Astrocyte (in vitro differentiated cells and primary cell): Measurements from ENCODE around the gene ABHD12. TPM values are rescaled to one million over a fixed set of nuclear protein-coding genes. Genes with fewer than 3 reads are reported as not detected.
A peak's percentile ranks its signal among the peaks of the same experiment; 100 is the strongest.

Experiments
- DNase-seq: peaks from one replicate; pipeline ENCODE4 v3.0.0-alpha.2; 2010; ENCODE audit warnings: low read depth
- FAIRE-seq: peaks from 2 replicates; lab custom pipeline; 2011; peaks lifted over from hg19 to GRCh38; lab: Jason Lieb, UNC
- H2AFZ ChIP-seq: 2 replicates; pipeline ENCODE4 v1.6.0; 2012; ENCODE audit warnings: low read depth, low read length, inconsistent platforms
- H3K27ac ChIP-seq: 2 replicates; pipeline ENCODE4 v1.5.1; 2011; ENCODE audit warnings: low read depth, low read length, inconsistent platforms
- H3K27me3 ChIP-seq: 2 replicates; pipeline ENCODE4 v1.6.0; 2011; ENCODE audit warnings: low read length, inconsistent platforms; ENCODE audit not compliant: insufficient read depth
- H3K36me3 ChIP-seq: 2 replicates; pipeline ENCODE4 v1.5.1; 2011; ENCODE audit warnings: low read length, inconsistent platforms; ENCODE audit not compliant: insufficient read depth
- H3K4me1 ChIP-seq: 2 replicates; pipeline ENCODE4 v1.5.1; 2011; ENCODE audit warnings: low read length, inconsistent platforms; ENCODE audit not compliant: insufficient read depth
- H3K4me2 ChIP-seq: 2 replicates; pipeline ENCODE4 v1.6.0; 2012; ENCODE audit warnings: low read length, inconsistent platforms
- H3K4me3 ChIP-seq: 2 replicates; pipeline ENCODE4 v1.5.1; 2011; ENCODE audit warnings: low read depth, mild to moderate bottlenecking, low read length, inconsistent platforms; ENCODE audit not compliant: insufficient read depth
- H3K79me2 ChIP-seq: 2 replicates; pipeline ENCODE4 v1.6.0; 2012; ENCODE audit warnings: mild to moderate bottlenecking, low read length, inconsistent platforms; ENCODE audit not compliant: insufficient read depth
- H3K9ac ChIP-seq: 2 replicates; pipeline ENCODE4 v1.6.0; 2012; ENCODE audit warnings: mild to moderate bottlenecking, low read length, inconsistent platforms
- H3K9me3 ChIP-seq: 2 replicates; pipeline ENCODE4 v1.5.1; 2012; ENCODE audit warnings: low read depth, mild to moderate bottlenecking, low read length, inconsistent platforms; ENCODE audit not compliant: insufficient read depth
- H4K20me1 ChIP-seq: 2 replicates; pipeline ENCODE4 v1.6.0; 2012; ENCODE audit warnings: low read length, inconsistent platforms; ENCODE audit not compliant: insufficient read depth
- H3K27ac Mint-ChIP-seq: one replicate; pipeline ENCODE4 v1.8.0; 2021; ENCODE audit warnings: mild to moderate bottlenecking, mixed read lengths; ENCODE audit not compliant: unreplicated experiment
- H3K27me3 Mint-ChIP-seq: one replicate; pipeline ENCODE4 v1.8.0; 2021; ENCODE audit warnings: low read depth, mixed read lengths; ENCODE audit not compliant: unreplicated experiment
- H3K36me3 Mint-ChIP-seq: one replicate; pipeline ENCODE4 v1.8.0; 2021; ENCODE audit warnings: low read depth, mixed read lengths; ENCODE audit not compliant: unreplicated experiment
- H3K4me1 Mint-ChIP-seq: one replicate; pipeline ENCODE4 v1.8.0; 2021; ENCODE audit warnings: low read depth, mixed read lengths; ENCODE audit not compliant: unreplicated experiment
- H3K4me3 Mint-ChIP-seq: one replicate; pipeline ENCODE4 v1.8.0; 2021; ENCODE audit warnings: mild to moderate bottlenecking, moderate library complexity, mixed read lengths; ENCODE audit not compliant: unreplicated experiment
- H3K9me3 Mint-ChIP-seq: one replicate; pipeline ENCODE4 v1.8.0; 2021; ENCODE audit warnings: mild to moderate bottlenecking, mixed read lengths; ENCODE audit not compliant: unreplicated experiment
- CTCF ChIP-seq: IDR thresholded peaks from 2 replicates; pipeline ENCODE4 v1.5.1; 2011; ENCODE audit warnings: low read depth, mild to moderate bottlenecking, inconsistent platforms, low read length, moderate library complexity; ENCODE audit not compliant: insufficient read depth
- EZH2 ChIP-seq: IDR thresholded peaks from 2 replicates; pipeline ENCODE4 v1.6.1; 2012; ENCODE audit warnings: mild to moderate bottlenecking, low read length, inconsistent platforms; ENCODE audit not compliant: insufficient read depth
- total RNA-seq: library from RNA; stranded (reverse); gene quantifications from 2 replicates; pipeline ENCODE4 v1.2.1, GENCODE V29; 2021

ABHD12 gene
- total RNA-seq, 1 donor from 2014 or later, result 98.1 TPM

GRCh38 chr20:25282796-25283195 is 107.8 kb downstream of the ABHD12 start:
- Histone ChIP-seq H3K4me2 (no peak overlapping the region), H3K27me3 (no peaks in the 10 kb centered on the region), H2AFZ (no peak overlapping the region), H3K36me3 (peaks cover 41% of the 10 kb centered on the region), H3K27ac (no peak overlapping the region), H3K9me3 (no peaks in the 10 kb centered on the region), H3K79me2 (peaks cover 14% of the 10 kb centered on the region), H3K9ac (no peak overlapping the region), H3K4me1 (no peaks in the 10 kb centered on the region), H3K4me3 (no peak overlapping the region), H4K20me1 (peaks cover 49% of the 10 kb centered on the region)
- H3K4me1 Mint-ChIP-seq, result no peaks in the 10 kb centered on the region
- FAIRE-seq (no peak), DNase-seq (no peak)
- H3K9me3 Mint-ChIP-seq, result no peaks in the 10 kb centered on the region
- H3K27me3 Mint-ChIP-seq, result no peaks in the 10 kb centered on the region
- peak overlapping the region; percentile 63 for H3K27ac Mint-ChIP-seq
- H3K36me3 Mint-ChIP-seq, result peaks cover 30% of the 10 kb centered on the region
- TF ChIP-seq CTCF (no peak), EZH2 (no peak)
- H3K4me3 Mint-ChIP-seq, result no peak overlapping the region

DNA sequence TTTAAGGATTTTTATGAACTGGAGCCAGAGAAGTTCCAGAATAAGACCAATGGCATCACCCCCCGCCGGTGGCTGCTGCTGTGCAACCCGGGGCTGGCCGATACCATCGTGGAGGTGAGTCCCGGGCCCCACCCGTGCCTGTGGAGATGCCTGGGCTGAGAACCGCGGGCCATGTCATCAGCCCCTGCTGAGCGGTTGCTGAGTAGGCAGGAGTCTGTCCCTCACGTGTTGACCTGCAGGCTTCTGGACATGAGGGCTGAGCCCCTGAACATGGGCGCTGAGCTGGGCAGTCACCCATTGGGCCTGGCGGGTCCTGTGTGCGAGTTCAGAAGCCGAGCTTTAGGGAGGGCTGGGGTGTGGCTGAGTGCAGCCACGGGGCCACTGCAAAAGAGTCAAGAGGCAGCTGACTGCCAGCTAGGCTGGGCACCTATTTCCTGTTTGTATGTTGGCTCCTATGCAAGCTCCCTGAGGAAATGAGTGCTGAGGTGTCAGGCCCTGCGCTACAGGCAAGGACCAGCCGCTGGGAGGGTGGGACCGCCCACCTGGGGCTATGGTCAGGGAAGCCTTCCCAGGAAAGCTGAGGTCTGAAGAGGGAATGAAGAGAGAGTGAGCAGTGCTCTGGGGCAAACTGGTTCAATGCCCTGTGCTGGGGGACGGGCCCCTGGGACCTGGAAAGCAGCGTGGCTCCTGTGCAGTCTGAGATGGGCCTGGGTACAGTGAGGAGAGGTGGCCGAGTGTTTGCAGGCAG is 108.4 kb downstream of the ABHD12 start:
- Mint-ChIP-seq H3K4me3 (no peak overlapping the region), H3K36me3 (peaks cover 26% of the 10 kb centered on the region), H3K27ac (peak overlapping the region; percentile 63), H3K27me3 (no peaks in the 10 kb centered on the region), H3K4me1 (no peaks in the 10 kb centered on the region), H3K9me3 (no peaks in the 10 kb centered on the region)
- Histone ChIP-seq H3K4me3 (no peak overlapping the region), H4K20me1 (peaks cover 51% of the 10 kb centered on the region), H3K27ac (no peak overlapping the region), H3K9me3 (no peaks in the 10 kb centered on the region), H3K4me1 (no peaks in the 10 kb centered on the region), H3K9ac (no peak overlapping the region), H3K4me2 (no peak overlapping the region), H3K36me3 (peaks cover 44% of the 10 kb centered on the region), H2AFZ (no peak overlapping the region), H3K79me2 (peaks cover 14% of the 10 kb centered on the region), H3K27me3 (no peaks in the 10 kb centered on the region)
- DNase-seq, result no peak
- FAIRE-seq, result no peak
- no peak for TF ChIP-seq EZH2
- no peak for TF ChIP-seq CTCF

- H3K4me1 Mint-ChIP-seq, result no peaks in the 10 kb centered on the region
- Histone ChIP-seq H3K27ac (no peak overlapping the region), H3K9me3 (no peaks in the 10 kb centered on the region), H3K27me3 (no peaks in the 10 kb centered on the region), H4K20me1 (peaks cover 51% of the 10 kb centered on the region), H2AFZ (no peak overlapping the region), H3K9ac (no peak overlapping the region), H3K4me3 (no peak overlapping the region), H3K4me1 (no peaks in the 10 kb centered on the region), H3K79me2 (peaks cover 12% of the 10 kb centered on the region), H3K4me2 (no peak overlapping the region), H3K36me3 (peaks cover 43% of the 10 kb centered on the region)
- H3K27ac Mint-ChIP-seq, result no peak overlapping the region
- no peak overlapping the region for H3K4me3 Mint-ChIP-seq
- H3K9me3 Mint-ChIP-seq, result no peaks in the 10 kb centered on the region
- H3K27me3 Mint-ChIP-seq, result no peaks in the 10 kb centered on the region
- FAIRE-seq (no peak), DNase-seq (no peak)
- peaks cover 22% of the 10 kb centered on the region for H3K36me3 Mint-ChIP-seq
- TF ChIP-seq CTCF, result no peak
- TF ChIP-seq EZH2, result no peak
These were observed 109.1 kb downstream of the ABHD12 start for GRCh38 chr20:25281541-25281991.
